H1 (cell line): ENCODE results near the gene HFM1. TPM values are rescaled to one million over a fixed set of nuclear protein-coding genes. Genes with fewer than 3 reads are reported as not detected.

Experiments used
- CTCF ChIA-PET: fragments of 300-600 bp; sonication (Branson Sonifier 250); formaldehyde crosslinking; loops from one replicate; lab custom pipeline; 2021; ENCODE audit not compliant: partially characterized antibody; lab: Charles Lee
- POLR2A ChIA-PET: fragments of 300-600 bp; sonication (Branson Sonifier 250); formaldehyde crosslinking; loops from one replicate; lab custom pipeline; 2021; ENCODE audit warnings: inconsistent platforms; ENCODE audit not compliant: partially characterized antibody; lab: Charles Lee
- DNase-seq, 2 experiments: peaks; one replicate each; pipeline versions ENCODE4 v3.0.0 to v3.0.0-alpha.2; 2010 to 2022; ENCODE audit warnings: low spot score in 2 of 2, low read depth in 1 of 2, mixed read lengths in 1 of 2
- FAIRE-seq: peaks from 2 replicates; lab custom pipeline; 2011; peaks lifted over from hg19 to GRCh38; lab: Jason Lieb, UNC
- H2AFZ ChIP-seq: 2 replicates; pipeline ENCODE4 v1.8.1; 2012; ENCODE audit warnings: low read length, inconsistent platforms
- H2AK5ac ChIP-seq: 2 replicates; pipeline ENCODE4 v1.6.1; 2013; ENCODE audit warnings: low read depth, low read length
- H2BK120ac ChIP-seq: replicated peaks from 2 replicates; pipeline ENCODE3; 2013; ENCODE audit warnings: low read depth, low read length, inconsistent platforms
- H2BK12ac ChIP-seq: 2 replicates; pipeline ENCODE4 v1.6.1; 2013; ENCODE audit warnings: low read depth, low read length
- H2BK15ac ChIP-seq: 2 replicates; pipeline ENCODE4 v1.6.1; 2013; ENCODE audit warnings: low read length
- H2BK20ac ChIP-seq: 2 replicates; pipeline ENCODE4 v1.6.1; 2013; ENCODE audit warnings: low read length
- H2BK5ac ChIP-seq: 2 replicates; pipeline ENCODE4 v1.6.1; 2013; ENCODE audit warnings: low read depth, low read length
- H3K14ac ChIP-seq: 2 replicates; pipeline ENCODE4 v1.6.1; 2013; ENCODE audit warnings: inconsistent platforms; ENCODE audit not compliant: insufficient read length
- H3K18ac ChIP-seq: 2 replicates; pipeline ENCODE4 v1.6.1; 2013; ENCODE audit warnings: low read length; ENCODE audit errors: extremely low read depth
- H3K23ac ChIP-seq: 2 replicates; pipeline ENCODE4 v1.6.1; 2013; ENCODE audit warnings: inconsistent platforms; ENCODE audit not compliant: insufficient read length
- H3K23me2 ChIP-seq: 2 replicates; pipeline ENCODE4 v1.6.1; 2013; ENCODE audit warnings: low read depth, low read length
- H3K27ac ChIP-seq: 2 replicates; pipeline ENCODE4 v1.6.1; 2011; ENCODE audit warnings: low read depth, low read length, inconsistent platforms
- H3K27me3 ChIP-seq, 4 experiments: replicated peaks in 1 of 4; 1 replicate in 1 of 4; 2 replicates in 3 of 4; pipeline versions ENCODE4 v1.6.1 to v1.8.1; 2011 to 2013; ENCODE audit warnings: low read length in 3 of 4, mild to moderate bottlenecking in 3 of 4, inconsistent platforms in 2 of 4, mixed read lengths in 2 of 4, moderate library complexity in 1 of 4; ENCODE audit not compliant: control insufficient read depth in 3 of 4, insufficient read depth in 3 of 4; ENCODE audit errors: extremely low read depth in 1 of 4
- H3K36me3 ChIP-seq, 4 experiments: 2 replicates each; pipeline versions ENCODE4 v1.6.1 to v1.8.1; 2011 to 2013; ENCODE audit warnings: mild to moderate bottlenecking in 4 of 4, low read length in 3 of 4, moderate library complexity in 2 of 4, control low read depth in 1 of 4, inconsistent platforms in 1 of 4; ENCODE audit not compliant: insufficient read depth in 4 of 4, control insufficient read depth in 2 of 4
- H3K4ac ChIP-seq: replicated peaks from 2 replicates; pipeline ENCODE3; 2013; ENCODE audit warnings: low read length, low read depth, mixed read lengths, inconsistent platforms; ENCODE audit not compliant: insufficient read length
- H3K4me1 ChIP-seq, 4 experiments: replicated peaks in 1 of 4; 1 replicate in 1 of 4; 2 replicates in 3 of 4; pipeline versions ENCODE4 v1.6.1 to v1.8.1; 2011 to 2013; ENCODE audit warnings: low read length in 3 of 4, inconsistent platforms in 2 of 4, mixed read lengths in 1 of 4; ENCODE audit not compliant: insufficient read depth in 4 of 4, control insufficient read depth in 3 of 4
- H3K4me2 ChIP-seq, 2 experiments: 2 replicates each; pipeline versions ENCODE4 v1.6.1 to v1.8.1; 2011 to 2013; ENCODE audit warnings: low read depth in 2 of 2, low read length in 2 of 2, control low read depth in 1 of 2, inconsistent platforms in 1 of 2, mild to moderate bottlenecking in 1 of 2; ENCODE audit not compliant: insufficient read depth in 1 of 2
- H3K4me3 ChIP-seq, 4 experiments: fragments of 200-600, 300-600 bp in 1 of 4; sonication (generic), shearing (Covaris generic), sonication (Bioruptor Twin) in 1 of 4; 2 replicates each; pipeline versions ENCODE4 v1.5.1 to v1.8.1; 2011 to 2016; ENCODE audit warnings: low read length in 4 of 4, low read depth in 3 of 4, control low read depth in 2 of 4, inconsistent platforms in 2 of 4, mild to moderate bottlenecking in 2 of 4, mixed read lengths in 1 of 4, moderate library complexity in 1 of 4; ENCODE audit not compliant: insufficient read depth in 2 of 4; ENCODE audit errors: extremely low read depth in 1 of 4
- H3K56ac ChIP-seq: replicated peaks from 2 replicates; pipeline ENCODE3; 2013; ENCODE audit warnings: low read depth, mild to moderate bottlenecking, mixed read lengths, low read length, inconsistent platforms; ENCODE audit not compliant: insufficient read length
- H3K79me1 ChIP-seq: 2 replicates; pipeline ENCODE4 v1.6.1; 2013; ENCODE audit warnings: low read depth, low read length, control low read depth
- H3K79me2 ChIP-seq, 2 experiments: 2 replicates each; pipeline versions ENCODE4 v1.6.1 to v1.8.1; 2012 to 2013; ENCODE audit warnings: low read length in 2 of 2, mild to moderate bottlenecking in 2 of 2, inconsistent platforms in 1 of 2; ENCODE audit not compliant: insufficient read depth in 2 of 2, control insufficient read depth in 1 of 2
- H3K9ac ChIP-seq, 4 experiments: replicated peaks in 1 of 4; 1 replicate in 1 of 4; 2 replicates in 3 of 4; pipeline versions ENCODE4 v1.6.1 to v1.8.1; 2011 to 2013; ENCODE audit warnings: low read depth in 3 of 4, low read length in 3 of 4, control low read depth in 2 of 4, mild to moderate bottlenecking in 2 of 4, moderate library complexity in 2 of 4, inconsistent platforms in 1 of 4; ENCODE audit errors: extremely low read depth in 1 of 4
- H3K9me3 ChIP-seq, 2 experiments: 2 replicates each; pipeline versions ENCODE4 v1.6.1 to v1.8.1; 2012 to 2013; ENCODE audit warnings: mild to moderate bottlenecking in 2 of 2, moderate library complexity in 2 of 2, control low read depth in 1 of 2, inconsistent platforms in 1 of 2, low read depth in 1 of 2, low read length in 1 of 2, mixed read lengths in 1 of 2; ENCODE audit not compliant: insufficient read depth in 2 of 2
- H4K20me1 ChIP-seq, 2 experiments: replicated peaks in 1 of 2; 2 replicates each; pipeline versions ENCODE3 to v1.8.1; 2011 to 2013; ENCODE audit warnings: inconsistent platforms in 2 of 2, low read length in 2 of 2, mild to moderate bottlenecking in 1 of 2; ENCODE audit not compliant: insufficient read depth in 2 of 2, control insufficient read depth in 1 of 2
- H4K5ac ChIP-seq: 2 replicates; pipeline ENCODE4 v1.6.1; 2013; ENCODE audit warnings: low read length, low read depth, mixed read lengths, inconsistent platforms; ENCODE audit not compliant: insufficient read length
- H4K8ac ChIP-seq: 2 replicates; pipeline ENCODE4 v1.8.0; 2013; ENCODE audit warnings: mild to moderate bottlenecking, moderate library complexity, low read length, inconsistent platforms; ENCODE audit not compliant: insufficient read depth; ENCODE audit errors: extremely low read depth
- H4K91ac ChIP-seq: replicated peaks from 2 replicates; pipeline ENCODE3; 2013; ENCODE audit warnings: low read length, mixed read lengths, inconsistent platforms; ENCODE audit not compliant: insufficient read length
- BACH1 ChIP-seq: IDR thresholded peaks from 2 replicates; pipeline ENCODE4 v1.6.1; 2012; ENCODE audit warnings: low read length, improper control_type of control experiment
- JUN ChIP-seq: IDR thresholded peaks from 2 replicates; pipeline ENCODE4 v1.6.1; 2011; ENCODE audit warnings: low read depth, mild to moderate bottlenecking, improper control_type of control experiment, low read length
- POU5F1 ChIP-seq: IDR thresholded peaks from 2 replicates; pipeline ENCODE4 v1.6.1; 2011; ENCODE audit warnings: low read depth, mild to moderate bottlenecking, low read length, moderate library complexity
- RAD21 ChIP-seq, 2 experiments: IDR thresholded peaks in 1 of 2; conservative IDR thresholded peaks in 1 of 2; 2 replicates each; pipeline ENCODE4 v1.6.1; 2011; ENCODE audit warnings: low read depth in 2 of 2, low read length in 2 of 2, improper control_type of control experiment in 1 of 2, inconsistent platforms in 1 of 2, mild to moderate bottlenecking in 1 of 2, moderate library complexity in 1 of 2
- SAP30 ChIP-seq: fragments of 300-600 bp; sonication (generic); IDR thresholded peaks from 2 replicates; pipeline ENCODE4 v1.7.1; 2012; ENCODE audit warnings: low read length, moderate library complexity, mild to moderate bottlenecking, inconsistent platforms; ENCODE audit not compliant: insufficient read depth, insufficient replicate concordance
- SIN3A ChIP-seq, 2 experiments: IDR thresholded peaks in 1 of 2; conservative IDR thresholded peaks in 1 of 2; 2 replicates each; pipeline ENCODE4 v1.6.1; 2011 to 2012; ENCODE audit warnings: low read length in 2 of 2, improper control_type of control experiment in 1 of 2, low read depth in 1 of 2, mild to moderate bottlenecking in 1 of 2
- SP2 ChIP-seq: IDR thresholded peaks from 2 replicates; pipeline ENCODE4 v1.6.1; 2012; ENCODE audit warnings: mild to moderate bottlenecking, low read length, inconsistent platforms
- TBP ChIP-seq: IDR thresholded peaks from 2 replicates; pipeline ENCODE4 v1.6.1; 2011; ENCODE audit warnings: low read depth, low read length, improper control_type of control experiment
- WGBS, 2 experiments: shearing (Covaris generic) in 1 of 2; methylation state at CpG; one replicate each; pipeline versions ENCODE4 v1.1.6 to v1.1.7; 2013 to 2015; ENCODE audit warnings: low lambda C conversion rate in 2 of 2, mixed read lengths in 2 of 2, inconsistent platforms in 1 of 2, low coverage in 1 of 2, missing lambda C conversion rate in 1 of 2; ENCODE audit not compliant: insufficient replicate concordance in 2 of 2, insufficient coverage in 1 of 2, insufficient read length in 1 of 2; ENCODE audit errors: extremely low coverage in 1 of 2, missing lambda C conversion rate in 1 of 2; 5-methylcytosine and 5-hydroxymethylcytosine counted together
- polyA plus RNA-seq, 7 experiments: library from polyadenylated mRNA; depleted of rRNA in 3 of 7; stranded (reverse) in 5 of 7; unstranded in 2 of 7; fragments of >200 nt in 5 of 7; fragments of 200-250 nt in 2 of 7; gene quantifications; 1 replicate in 5 of 7; 2 replicates in 1 of 7; 4 replicates in 1 of 7; pipeline versions ENCODE4 v1.2.1 to v1.2.3, GENCODE V29; 2011 to 2013; ENCODE audit warnings: missing spikeins in 2 of 7, mixed read lengths in 2 of 7
- total RNA-seq: library from RNA; stranded (reverse); fragmentation: NEBNext Ultra II Directional; extraction: Animal tissue kit (Norgen Biotek cat#: 25700); gene quantifications from 2 replicates; pipeline ENCODE4 v1.2.1, GENCODE V29; 2021
- TF ChIP-seq, protein P1 (sequence below): IDR thresholded peaks from 2 replicates; pipeline ENCODE4 v1.6.1; 2012; ENCODE audit warnings: low read length, inconsistent platforms

Gene HFM1
- total and polyA plus RNA-seq, 2 of the 8 experiments (the other 6 are each of a cell fraction or from before 2014, with no cell fraction given), result 0.23 to 1.2 TPM

DNA sequence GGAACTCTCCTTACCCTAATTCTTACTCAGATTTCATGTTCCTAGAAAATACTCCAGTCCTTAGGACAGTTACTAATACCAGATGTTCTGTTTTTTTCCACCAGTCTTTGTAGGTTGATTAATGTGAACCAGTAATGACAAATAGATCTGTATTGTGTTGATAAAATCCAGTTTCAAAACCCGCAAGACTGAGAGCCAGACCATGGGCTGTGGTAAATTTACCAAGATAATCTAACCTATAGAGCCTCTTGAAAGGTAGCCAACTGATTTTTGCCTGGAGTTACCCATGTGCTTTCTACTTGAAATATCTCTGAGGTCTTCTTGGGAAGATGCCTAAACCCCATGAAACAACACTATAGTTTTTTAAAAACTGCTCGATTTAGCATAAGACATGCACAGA is 49.5 kb upstream of the HFM1 start:
- FAIRE-seq (no peak), DNase-seq (no peak)
- no peaks in the 10 kb centered on the region for H4K20me1 ChIP-seq
- ChIA-PET POLR2A (no interaction called here), CTCF (no interaction called here)
- H3K9me3 ChIP-seq, result no peaks in the 10 kb centered on the region
- H3K4me1 ChIP-seq, result no peaks in the 10 kb centered on the region
- TF ChIP-seq SIN3A (conservative IDR thresholded peaks at IDR 0.05 in 1 of 2, IDR thresholded peaks at IDR 0.05 in 1 of 2; ENCODE audit: low read depth in 1 of 2, low read length in 2 of 2), result no peak
- no peak for TF ChIP-seq RAD21 (IDR thresholded peaks at IDR 0.05 in 1 of 2, conservative IDR thresholded peaks at IDR 0.05 in 1 of 2; ENCODE audit: low read depth in 2 of 2, low read length in 2 of 2)
- no peak for TF ChIP-seq SAP30
- no peak for TF ChIP-seq TBP
- TF ChIP-seq, protein P1, sequence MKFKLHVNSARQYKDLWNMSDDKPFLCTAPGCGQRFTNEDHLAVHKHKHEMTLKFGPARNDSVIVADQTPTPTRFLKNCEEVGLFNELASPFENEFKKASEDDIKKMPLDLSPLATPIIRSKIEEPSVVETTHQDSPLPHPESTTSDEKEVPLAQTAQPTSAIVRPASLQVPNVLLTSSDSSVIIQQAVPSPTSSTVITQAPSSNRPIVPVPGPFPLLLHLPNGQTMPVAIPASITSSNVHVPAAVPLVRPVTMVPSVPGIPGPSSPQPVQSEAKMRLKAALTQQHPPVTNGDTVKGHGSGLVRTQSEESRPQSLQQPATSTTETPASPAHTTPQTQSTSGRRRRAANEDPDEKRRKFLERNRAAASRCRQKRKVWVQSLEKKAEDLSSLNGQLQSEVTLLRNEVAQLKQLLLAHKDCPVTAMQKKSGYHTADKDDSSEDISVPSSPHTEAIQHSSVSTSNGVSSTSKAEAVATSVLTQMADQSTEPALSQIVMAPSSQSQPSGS, result no peak
- no peak for TF ChIP-seq JUN
- TF ChIP-seq SP2, result no peak
- TF ChIP-seq BACH1, result no peak
- TF ChIP-seq POU5F1, result no peak
- H2BK12ac ChIP-seq, result no peak overlapping the region
- no peak overlapping the region for H3K27ac ChIP-seq
- H3K79me2 ChIP-seq, result no peaks in the 10 kb centered on the region
- no peaks in the 10 kb centered on the region for H3K36me3 ChIP-seq
- H3K23me2 ChIP-seq, result no peaks in the 10 kb centered on the region
- H2AK5ac ChIP-seq, result no peak overlapping the region
- no peak overlapping the region for H2AFZ ChIP-seq
- no peak overlapping the region for H3K18ac ChIP-seq
- no peak overlapping the region for H3K4ac ChIP-seq
- H2BK5ac ChIP-seq, result no peak overlapping the region
- H4K5ac ChIP-seq, result no peak overlapping the region
- no peaks in the 10 kb centered on the region for H3K27me3 ChIP-seq
- H3K23ac ChIP-seq, result no peak overlapping the region
- no peak overlapping the region for H3K56ac ChIP-seq
- WGBS, 2 experiments, result 88% methylated on average over 2 of the region's 2 CpGs; no CpG with 5 or more reads in 1 of the 2 experiments
- H2BK20ac ChIP-seq, result no peak overlapping the region
- no peaks in the 10 kb centered on the region for H3K79me1 ChIP-seq
- no peak overlapping the region for H2BK120ac ChIP-seq
- no peak overlapping the region for H3K4me2 ChIP-seq
- no peak overlapping the region for H4K8ac ChIP-seq
- no peak overlapping the region for H3K9ac ChIP-seq
- no peak overlapping the region for H3K4me3 ChIP-seq
- no peak overlapping the region for H2BK15ac ChIP-seq
- no peak overlapping the region for H3K14ac ChIP-seq
- H4K91ac ChIP-seq, result no peak overlapping the region
